ENCODE data around the gene CALCOCO1. TPM values are rescaled to one million over a fixed set of nuclear protein-coding genes. Genes with fewer than 3 reads are reported as not detected.
A peak's percentile ranks its signal among the peaks of the same experiment; 100 is the strongest.

The CALCOCO1 gene
- polyA plus RNA-seq, 1 donor from 2014 or later = 169 TPM

- H3K4me2 ChIP-seq (ENCODE audit: low read length) = no peak overlapping the region
- no peaks in the 10 kb centered on the region for H4K20me1 ChIP-seq (ENCODE audit: insufficient read depth)
- H3F3A ChIP-seq (ENCODE audit: insufficient read depth, low read length, poor library complexity, severe bottlenecking) = peaks cover 6% of the 10 kb centered on the region
- no peaks in the 10 kb centered on the region for H3K27me3 ChIP-seq (ENCODE audit: insufficient read depth, low read depth, low read length)
- H3K9me2 ChIP-seq (ENCODE audit: insufficient read depth, low read length) = no peaks in the 10 kb centered on the region
- H3K27ac ChIP-seq (ENCODE audit: low read length) = peak overlapping the region; percentile 88
- no peak overlapping the region for H2AFZ ChIP-seq (ENCODE audit: low read depth, low read length)
- TF ChIP-seq TAF1 (IDR thresholded peaks at IDR 0.05; ENCODE audit: low read depth) (no peak), MXI1 (conservative IDR thresholded peaks at IDR 0.05; ENCODE audit: poor library complexity, severe bottlenecking) (no peak), SMC3 (conservative IDR thresholded peaks at IDR 0.05; ENCODE audit: poor library complexity) (no peak), POLR2AphosphoS5 (IDR thresholded peaks at IDR 0.05) (no peak), RAD21 (conservative IDR thresholded peaks at IDR 0.05) (no peak), EZH2 (IDR thresholded peaks at IDR 0.05; ENCODE audit: borderline replicate concordance, insufficient read depth, low read length, poor library complexity, severe bottlenecking) (no peak), CTCF (IDR thresholded peaks at IDR 0.05; ENCODE audit: poor library complexity, severe bottlenecking) (no peak), EP300 (conservative IDR thresholded peaks at IDR 0.05; ENCODE audit: poor library complexity, severe bottlenecking) (no peak), REST (IDR thresholded peaks at IDR 0.05; ENCODE audit: borderline replicate concordance) (no peak)
- H3K36me3 ChIP-seq (ENCODE audit: insufficient read depth, low read length) = no peaks in the 10 kb centered on the region
- H3K9me3 ChIP-seq (ENCODE audit: low read length) = no peaks in the 10 kb centered on the region
- H3K79me2 ChIP-seq (replicated peaks; ENCODE audit: insufficient read depth, low read length) = no peaks in the 10 kb centered on the region
- no peak overlapping the region for H3K4me3 ChIP-seq (ENCODE audit: low read length)
- H3K9ac ChIP-seq (ENCODE audit: low read length) = no peak overlapping the region
Measured at GRCh38 chr12:53703756-53704155, 23.5 kb downstream of the CALCOCO1 start.

GRCh38 chr12:53701518-53702264 lies 25.6 kb downstream of the CALCOCO1 start:
- H3K9ac ChIP-seq (ENCODE audit: low read length) = peak overlapping the region; percentile 54
- peaks cover 6% of the 10 kb centered on the region for H3F3A ChIP-seq (ENCODE audit: insufficient read depth, low read length, poor library complexity, severe bottlenecking)
- H4K20me1 ChIP-seq (ENCODE audit: insufficient read depth) = no peaks in the 10 kb centered on the region
- H3K4me2 ChIP-seq (ENCODE audit: low read length) = peak overlapping the region; percentile 28
- no peaks in the 10 kb centered on the region for H3K36me3 ChIP-seq (ENCODE audit: insufficient read depth, low read length)
- no peak overlapping the region for H3K4me3 ChIP-seq (ENCODE audit: low read length)
- no peaks in the 10 kb centered on the region for H3K9me2 ChIP-seq (ENCODE audit: insufficient read depth, low read length)
- peak overlapping the region; percentile 34 for H2AFZ ChIP-seq (ENCODE audit: low read depth, low read length)
- H3K27ac ChIP-seq (ENCODE audit: low read length) = peak overlapping the region; percentile 88
- H3K9me3 ChIP-seq (ENCODE audit: low read length) = no peaks in the 10 kb centered on the region
- peak; percentile 99 for TF ChIP-seq SMC3 (conservative IDR thresholded peaks at IDR 0.05; ENCODE audit: poor library complexity)
- no peak for TF ChIP-seq TAF1 (IDR thresholded peaks at IDR 0.05; ENCODE audit: low read depth)
- TF ChIP-seq MXI1 (conservative IDR thresholded peaks at IDR 0.05; ENCODE audit: poor library complexity, severe bottlenecking) = no peak
- TF ChIP-seq CTCF (IDR thresholded peaks at IDR 0.05; ENCODE audit: poor library complexity, severe bottlenecking) = peak; percentile 97
- TF ChIP-seq RAD21 (conservative IDR thresholded peaks at IDR 0.05) = peak; percentile 99
- TF ChIP-seq EP300 (conservative IDR thresholded peaks at IDR 0.05; ENCODE audit: poor library complexity, severe bottlenecking) = no peak
- no peak for TF ChIP-seq POLR2AphosphoS5 (IDR thresholded peaks at IDR 0.05)
- no peak for TF ChIP-seq REST (IDR thresholded peaks at IDR 0.05; ENCODE audit: borderline replicate concordance)
- TF ChIP-seq EZH2 (IDR thresholded peaks at IDR 0.05; ENCODE audit: borderline replicate concordance, insufficient read depth, low read length, poor library complexity, severe bottlenecking) = no peak
- H3K79me2 ChIP-seq (replicated peaks; ENCODE audit: insufficient read depth, low read length) = no peaks in the 10 kb centered on the region
- H3K27me3 ChIP-seq (ENCODE audit: insufficient read depth, low read depth, low read length) = no peaks in the 10 kb centered on the region

All from neural cell (in vitro differentiated cells).